OCI-LY7 (cell line): Measurements from ENCODE around the gene SND1. TPM values are rescaled to one million over a fixed set of nuclear protein-coding genes. Genes with fewer than 3 reads are reported as not detected.

Experiments used
- BruUV-seq: library from RNA; stranded (reverse); fragments of 400-500 nt; replicated peaks from 2 replicates; lab custom pipeline; 2021; lab: Mats Ljungman, UMichigan
- CTCF ChIA-PET: fragments of 300-600 bp; sonication (Branson Sonifier 250); formaldehyde crosslinking; loops from one replicate; lab custom pipeline; 2022; ENCODE audit warnings: antibody characterized with exemption; ENCODE audit not compliant: unreplicated experiment; lab: Charles Lee
- POLR2A ChIA-PET: fragments of 300-600 bp; sonication (Branson Sonifier 250); formaldehyde crosslinking; loops from one replicate; lab custom pipeline; 2022; ENCODE audit warnings: antibody characterized with exemption; lab: Charles Lee
- DNase-seq: peaks from one replicate; pipeline ENCODE4 v3.0.0-alpha.2; 2015; ENCODE audit warnings: low spot score
- H2AFZ ChIP-seq: fragments of 200-600 bp; sonication (generic), shearing (Covaris generic); 2 replicates; pipeline ENCODE4 v1.6.1; 2014; ENCODE audit warnings: mild to moderate bottlenecking, antibody characterized with exemption, low read length, moderate library complexity
- H3K27ac ChIP-seq: fragments of 200-600 bp; sonication (generic); 2 replicates; pipeline ENCODE4 v1.5.1; 2014; ENCODE audit warnings: mixed run types, low read depth, mild to moderate bottlenecking, moderate library complexity, low read length, inconsistent platforms; ENCODE audit not compliant: poor library complexity, severe bottlenecking
- H3K36me3 ChIP-seq: fragments of 200-600 bp; sonication (generic); 2 replicates; pipeline ENCODE4 v1.6.1; 2014; ENCODE audit warnings: mild to moderate bottlenecking, antibody characterized with exemption, low read length, moderate library complexity, mixed read lengths; ENCODE audit not compliant: insufficient read depth
- H3K4me1 ChIP-seq: fragments of 200-600 bp; sonication (generic); 2 replicates; pipeline ENCODE4 v1.5.1; 2014; ENCODE audit warnings: mild to moderate bottlenecking, low read length; ENCODE audit not compliant: insufficient read depth, poor library complexity, severe bottlenecking
- H3K4me2 ChIP-seq: fragments of 200-600 bp; sonication (generic); 2 replicates; pipeline ENCODE4 v1.6.1; 2014; ENCODE audit warnings: mild to moderate bottlenecking, low read length
- H3K4me3 ChIP-seq: fragments of 200-600 bp; sonication (generic); 2 replicates; pipeline ENCODE4 v1.5.1; 2014; ENCODE audit warnings: mild to moderate bottlenecking, low read depth, low read length; ENCODE audit not compliant: poor library complexity, severe bottlenecking
- H3K79me2 ChIP-seq: fragments of 200-600 bp; sonication (generic); 2 replicates; pipeline ENCODE4 v1.6.1; 2016; ENCODE audit warnings: low read depth, mild to moderate bottlenecking, low read length, moderate library complexity, mixed read lengths; ENCODE audit not compliant: insufficient read depth
- H3K9me2 ChIP-seq: fragments of 200-600 bp; sonication (generic); 2 replicates; pipeline ENCODE4 v1.6.1; 2016; ENCODE audit warnings: mild to moderate bottlenecking, low read length, mixed read lengths; ENCODE audit not compliant: insufficient read depth
- H3K9me3 ChIP-seq: fragments of 200-600 bp; sonication (generic); 2 replicates; pipeline ENCODE4 v1.6.1; 2014; ENCODE audit warnings: mild to moderate bottlenecking, mixed run types, low read length, mixed read lengths
- H4K20me1 ChIP-seq: fragments of 200-600 bp; sonication (generic); 2 replicates; pipeline ENCODE4 v1.6.1; 2014; ENCODE audit warnings: mild to moderate bottlenecking, antibody characterized with exemption, low read length, moderate library complexity, mixed read lengths; ENCODE audit not compliant: insufficient read depth
- CTCF ChIP-seq: fragments of 200-600 bp; sonication (generic); conservative IDR thresholded peaks from 2 replicates; pipeline ENCODE4 v1.5.1; 2014; ENCODE audit warnings: mild to moderate bottlenecking, antibody characterized with exemption, low read length, moderate library complexity, mixed read lengths
- EZH2phosphoT487 ChIP-seq: fragments of 200-600 bp; sonication (generic); IDR thresholded peaks from 2 replicates; pipeline ENCODE4 v1.6.1; 2018; ENCODE audit warnings: low read depth, borderline replicate concordance, mild to moderate bottlenecking, mixed run types, antibody characterized with exemption, low read length, moderate library complexity, mixed read lengths
- intact Hi-C: fragments of 100-400 bp; cut with micrococcal nuclease; formaldehyde crosslinking; loops from one replicate; pipeline ENCODE4 v1.10.0; 2022; ENCODE audit not compliant: unreplicated experiment
- total RNA-seq, 2 experiments: library from RNA; depleted of rRNA in 1 of 2; stranded (reverse); fragments of >200 nt in 1 of 2; shearing (Covaris generic) in 1 of 2; gene quantifications; 2 replicates each; pipeline ENCODE4 v1.2.3, GENCODE V29; 2014 to 2022

SND1 gene
- total RNA-seq, 2 experiments from 2014 or later = 111 to 221 TPM

- Histone ChIP-seq H3K9me2 (no peaks in the 10 kb centered on the region), H3K4me2 (no peak overlapping the region), H3K79me2 (no peaks in the 10 kb centered on the region), H3K9me3 (no peaks in the 10 kb centered on the region), H3K27ac (no peak overlapping the region), H3K4me1 (no peaks in the 10 kb centered on the region), H2AFZ (no peak overlapping the region), H4K20me1 (no peaks in the 10 kb centered on the region), H3K36me3 (no peaks in the 10 kb centered on the region), H3K4me3 (no peak overlapping the region)
- intact Hi-C loops = no loop called here
- TF ChIP-seq EZH2phosphoT487 = no peak
- TF ChIP-seq CTCF = no peak
- CTCF ChIA-PET = no interaction called here
- no peak for DNase-seq
- POLR2A ChIA-PET = interaction anchor here (2.0 kb wide), 1 partner anchor 10 kb away, joined by 7 read pairs; no protein-coding TSS in a partner anchor
- no TSS peak for BruUV-seq
These were observed 416.0 kb downstream of the SND1 start for GRCh38 chr7:128067983-128068382.

GRCh38 chr7:128068785-128069184 lies 416.8 kb downstream of the SND1 start:
- H3K9me2 ChIP-seq = no peaks in the 10 kb centered on the region
- intact Hi-C loops = no loop called here
- no peak overlapping the region for H3K4me2 ChIP-seq
- ChIA-PET POLR2A (interaction anchor here (0.5 to 2.0 kb wide), 3 partner anchors 10 to 163 kb away, joined by 3 to 7 read pairs (median 7); no protein-coding TSS in a partner anchor), CTCF (no interaction called here)
- H3K36me3 ChIP-seq = no peaks in the 10 kb centered on the region
- no peaks in the 10 kb centered on the region for H4K20me1 ChIP-seq
- H3K27ac ChIP-seq = no peak overlapping the region
- no peaks in the 10 kb centered on the region for H3K4me1 ChIP-seq
- H2AFZ ChIP-seq = no peak overlapping the region
- H3K9me3 ChIP-seq = no peaks in the 10 kb centered on the region
- no peak for TF ChIP-seq CTCF
- no peak for TF ChIP-seq EZH2phosphoT487
- DNase-seq = no peak
- no TSS peak for BruUV-seq
- H3K4me3 ChIP-seq = no peak overlapping the region
- no peaks in the 10 kb centered on the region for H3K79me2 ChIP-seq

GRCh38 chr7:128069373-128070364 lies 417.7 kb downstream of the SND1 start:
- BruUV-seq = no TSS peak
- Histone ChIP-seq H4K20me1 (no peaks in the 10 kb centered on the region), H3K4me3 (no peak overlapping the region), H3K27ac (no peak overlapping the region), H3K4me1 (no peaks in the 10 kb centered on the region), H3K36me3 (no peaks in the 10 kb centered on the region), H3K79me2 (no peaks in the 10 kb centered on the region), H3K9me3 (no peaks in the 10 kb centered on the region), H2AFZ (no peak overlapping the region), H3K9me2 (no peaks in the 10 kb centered on the region), H3K4me2 (no peak overlapping the region)
- CTCF ChIA-PET = no interaction called here
- TF ChIP-seq EZH2phosphoT487 (no peak), CTCF (no peak)
- POLR2A ChIA-PET = interaction anchor here (1.0 to 2.0 kb wide), 2 partner anchors 11 to 37 kb away, joined by 7 read pairs; no protein-coding TSS in a partner anchor
- intact Hi-C loops = no loop called here
- no peak for DNase-seq
